ENCODE data around the gene WRAP73.

Gene WRAP73

DNA sequence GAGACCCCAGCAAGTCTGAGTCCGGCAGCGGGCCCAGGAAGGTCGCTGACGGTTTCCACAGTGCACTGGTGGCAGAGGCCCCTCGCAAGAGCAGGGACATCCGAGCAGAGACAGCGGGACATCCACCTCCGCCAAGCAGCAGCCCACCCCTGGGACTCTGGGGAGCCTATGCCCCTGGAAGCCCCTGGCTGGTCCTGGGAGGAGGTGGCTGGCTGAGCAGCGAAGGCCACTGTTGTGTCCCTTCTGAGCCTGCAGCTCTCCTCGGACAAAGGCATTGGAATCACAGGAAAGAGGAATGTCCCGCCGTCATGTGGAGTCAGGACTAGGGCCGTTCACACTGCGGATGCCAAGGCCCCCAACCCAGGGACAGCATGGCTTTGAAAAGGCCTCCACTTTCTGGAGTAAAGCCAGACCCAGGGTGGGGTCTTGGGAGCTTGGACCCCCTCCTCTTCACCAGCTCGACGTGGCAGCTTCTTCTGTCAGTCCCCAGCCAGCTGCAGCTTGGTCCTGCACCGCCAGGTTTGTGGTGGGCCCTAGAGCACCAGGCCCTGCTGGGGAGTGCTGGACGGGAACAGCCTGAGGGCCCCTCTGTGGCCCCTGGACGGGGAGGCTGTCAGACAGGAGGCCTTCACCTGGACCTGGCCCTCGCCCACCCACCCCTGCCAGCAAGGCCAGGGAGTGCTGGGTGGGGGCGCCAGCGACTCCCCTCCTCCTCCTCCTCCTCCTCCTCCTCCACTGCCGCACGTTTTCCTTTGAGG, 40.0 kb downstream of the WRAP73 start:
- DNase-seq = no peak

- DNase-seq = no peak
Observed at GRCh38 chr1:3609016-3609768, 40.7 kb downstream of the WRAP73 start.

GRCh38 chr1:3608154-3608553, 41.7 kb downstream of the WRAP73 start:
- DNase-seq = no peak

GRCh38 chr1:3607703-3608065, 42.2 kb downstream of the WRAP73 start:
- DNase-seq = no peak

GRCh38 chr1:3606779-3607702, 42.9 kb downstream of the WRAP73 start:
- no peak for DNase-seq

- no peak for DNase-seq
Observed at GRCh38 chr1:3604997-3605823, 44.7 kb downstream of the WRAP73 start.

- DNase-seq = no peak
Observed at GRCh38 chr1:3604468-3604974, 45.4 kb downstream of the WRAP73 start.

- DNase-seq = no peak
Observed at GRCh38 chr1:3603571-3604467, 46.1 kb downstream of the WRAP73 start.

DNA sequence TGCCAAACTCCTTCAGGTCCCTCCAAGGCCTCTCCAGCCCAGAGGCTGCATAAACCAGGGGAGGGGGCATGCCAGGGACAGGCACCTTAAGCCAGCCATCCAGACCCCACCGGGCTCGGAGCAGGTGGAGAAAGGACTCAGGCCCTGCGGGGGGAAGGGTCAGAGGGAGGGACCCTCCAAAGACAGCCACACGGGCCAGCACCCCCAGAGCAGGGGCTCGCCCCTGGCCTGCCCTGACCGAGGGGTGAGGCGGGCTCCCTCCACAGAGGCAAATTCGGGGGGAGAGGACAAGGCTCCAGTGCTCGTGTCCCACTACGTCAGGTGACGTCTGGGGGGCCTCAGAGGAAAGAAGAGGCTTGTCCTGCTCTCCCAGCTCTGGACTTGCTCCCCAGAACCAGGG, 46.7 kb downstream of the WRAP73 start:
- no peak for DNase-seq

DNA sequence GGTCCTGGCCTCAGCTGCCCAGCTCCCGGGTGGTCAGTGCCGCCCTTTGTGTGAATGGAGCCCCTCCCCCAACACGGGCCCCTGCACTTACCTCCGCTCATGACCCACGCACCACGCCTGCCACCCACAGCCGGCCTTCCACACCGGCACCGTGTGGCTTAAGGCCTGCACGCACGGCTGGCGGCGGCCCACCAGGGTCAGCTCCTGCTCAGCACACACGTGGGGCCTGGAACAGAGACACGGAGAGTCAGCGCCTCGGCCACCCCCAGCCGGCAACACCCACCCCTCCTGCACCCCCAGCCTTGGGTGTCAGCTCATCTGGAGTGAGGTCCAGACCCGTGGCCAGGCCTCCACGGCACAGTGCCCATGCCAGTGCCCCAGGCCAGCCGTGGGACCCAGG, 47.5 kb downstream of the WRAP73 start:
- no peak for DNase-seq

GRCh38 chr1:3601743-3602142, 48.2 kb downstream of the WRAP73 start:
- no peak for DNase-seq

- DNase-seq = no peak
Observed at GRCh38 chr1:3600354-3600753, 49.5 kb downstream of the WRAP73 start.

DNA sequence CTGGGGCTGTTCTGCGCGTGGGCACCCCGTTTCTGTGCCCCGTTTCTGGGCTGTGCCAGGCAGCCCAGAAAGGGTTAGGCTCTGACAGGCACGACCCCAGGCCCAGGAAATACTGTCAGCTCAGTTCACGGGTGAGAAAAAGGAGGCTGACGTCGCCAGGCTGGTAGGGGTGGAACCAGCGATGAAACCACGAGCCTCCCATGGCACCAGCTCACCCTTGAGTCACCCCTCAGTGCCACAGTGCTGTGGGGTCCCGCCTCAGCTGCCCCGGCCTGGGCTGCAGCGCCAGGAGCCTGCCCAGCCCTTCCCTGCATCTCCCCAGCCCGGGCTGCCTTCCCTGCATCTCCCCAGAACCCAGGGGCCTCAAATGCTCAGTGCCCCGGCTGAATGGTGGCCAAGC, 50.1 kb downstream of the WRAP73 start:
- no peak for DNase-seq

GRCh38 chr1:3599286-3599811, 50.6 kb downstream of the WRAP73 start:
- no peak for DNase-seq

DNA sequence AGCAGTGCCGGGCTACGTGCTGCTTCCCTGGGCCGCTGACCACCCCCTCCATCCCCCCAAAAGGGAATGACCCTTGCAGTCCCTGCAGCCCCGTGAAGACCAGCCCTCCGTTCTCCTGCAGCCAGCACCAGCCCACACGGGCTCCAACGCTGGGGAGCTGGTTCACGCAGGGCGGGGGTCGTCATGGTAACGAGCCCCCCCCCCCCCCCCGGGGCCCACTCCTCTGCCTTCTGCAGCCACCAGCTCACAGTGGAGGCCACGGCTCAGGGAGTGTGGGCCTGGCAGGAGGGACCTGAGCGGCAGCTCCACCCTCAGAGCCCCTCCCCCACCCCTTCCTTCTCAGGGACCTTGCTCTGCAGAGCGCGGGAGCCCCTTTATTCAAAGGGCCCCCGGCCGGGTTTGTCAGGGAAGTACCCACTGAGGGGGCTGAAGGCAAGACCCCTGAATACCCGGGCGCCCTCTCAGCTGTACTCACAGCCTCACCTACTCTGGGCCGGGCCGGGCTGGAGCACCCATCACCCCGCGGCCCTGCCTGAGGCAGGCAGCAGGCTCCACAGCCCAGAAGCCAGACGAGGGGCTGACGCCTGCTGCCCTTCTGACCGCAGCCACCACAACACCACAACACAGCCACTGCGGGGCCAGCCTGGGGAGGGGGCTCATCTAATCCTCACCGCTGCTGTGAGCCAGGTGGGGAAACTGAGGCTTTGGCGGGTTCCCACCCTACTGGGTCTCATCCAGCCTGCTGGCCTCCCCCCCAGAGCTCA, 51.2 kb downstream of the WRAP73 start:
- no peak for DNase-seq

DNA sequence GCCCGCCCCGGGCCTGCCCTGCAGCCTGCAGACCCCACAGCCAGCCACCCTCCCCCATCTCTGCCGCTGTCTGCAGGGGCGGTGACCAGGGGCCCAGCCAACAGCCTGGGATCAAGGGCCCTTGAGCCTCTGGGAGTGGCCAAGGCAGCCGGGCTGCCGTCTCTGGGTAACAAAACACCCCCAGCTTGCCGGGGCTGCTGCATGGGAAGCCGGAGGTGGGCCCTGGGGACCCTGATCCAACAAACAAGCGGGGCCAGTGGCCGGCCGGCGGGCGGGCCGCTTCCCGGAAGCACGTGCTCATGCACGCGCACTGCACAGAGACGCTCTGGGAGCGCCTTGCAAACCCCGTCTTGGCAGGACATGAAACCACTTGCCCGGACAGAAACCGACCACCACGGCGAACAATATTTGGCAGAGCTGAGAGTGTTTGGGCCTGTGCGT, 51.8 kb downstream of the WRAP73 start:
- no peak for DNase-seq

DNA sequence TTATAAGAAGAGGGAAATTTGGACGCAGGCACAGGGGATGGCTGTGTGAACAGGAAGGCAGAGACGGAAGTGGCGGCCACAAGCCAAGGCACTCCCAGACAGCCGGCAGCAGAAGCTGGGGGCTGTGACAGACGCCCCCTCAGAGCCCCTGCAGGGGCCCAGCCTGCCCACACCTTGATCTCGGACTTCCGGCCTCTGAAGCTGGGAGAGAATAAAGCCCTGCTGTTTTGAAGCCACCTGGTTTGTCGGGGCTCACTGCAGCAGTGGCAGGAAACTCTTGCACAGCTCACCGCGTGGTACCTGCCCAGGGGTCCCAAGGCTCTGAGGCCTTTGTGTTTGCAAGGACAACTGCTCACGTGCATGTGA, 52.3 kb downstream of the WRAP73 start:
- DNase-seq = no peak

DNA sequence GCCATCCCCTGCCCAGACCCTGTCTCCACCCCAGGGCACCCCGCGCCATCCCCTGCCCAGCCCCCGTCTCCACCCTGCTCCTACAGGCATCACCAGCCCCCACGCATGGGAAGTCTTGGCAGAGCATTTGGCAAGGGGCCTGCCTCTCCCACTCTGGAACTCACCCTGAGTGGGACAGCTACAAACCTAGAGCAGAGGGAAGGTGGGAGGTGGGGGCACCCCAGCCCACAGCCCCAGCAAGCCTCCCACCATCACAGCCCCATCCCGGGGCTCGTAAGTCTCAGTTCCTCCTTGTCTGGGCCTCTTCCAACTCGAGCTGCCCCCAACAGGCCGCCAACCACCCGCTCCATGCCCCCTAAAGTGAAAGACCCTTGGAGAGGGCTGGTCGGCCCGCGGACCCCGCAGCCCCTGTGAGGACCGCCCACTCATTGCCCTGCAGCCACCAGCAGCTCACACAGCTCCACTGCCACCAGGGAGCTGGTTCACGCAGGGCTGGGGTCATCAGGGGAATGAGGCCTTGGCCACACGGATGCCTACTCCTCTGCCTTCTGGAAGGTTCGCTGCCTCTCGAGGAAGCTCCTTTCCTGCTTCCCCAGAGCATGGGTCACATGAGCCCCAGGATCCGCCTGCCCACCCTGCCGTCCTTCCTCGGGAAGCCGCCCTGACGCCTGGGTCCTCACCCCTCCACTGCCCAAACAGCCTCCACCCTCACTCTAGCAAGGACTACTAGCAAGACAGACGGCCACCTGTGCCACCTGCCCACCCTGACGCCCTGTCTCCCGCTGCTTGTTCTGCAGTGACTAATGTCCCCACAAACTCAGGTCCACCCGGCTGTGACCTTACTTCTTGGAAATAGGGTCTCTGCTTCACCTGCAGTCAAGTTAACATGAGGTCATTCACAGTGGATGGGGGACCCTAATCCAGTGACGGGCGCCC, 53.0 kb downstream of the WRAP73 start:
- DNase-seq = no peak

DNA sequence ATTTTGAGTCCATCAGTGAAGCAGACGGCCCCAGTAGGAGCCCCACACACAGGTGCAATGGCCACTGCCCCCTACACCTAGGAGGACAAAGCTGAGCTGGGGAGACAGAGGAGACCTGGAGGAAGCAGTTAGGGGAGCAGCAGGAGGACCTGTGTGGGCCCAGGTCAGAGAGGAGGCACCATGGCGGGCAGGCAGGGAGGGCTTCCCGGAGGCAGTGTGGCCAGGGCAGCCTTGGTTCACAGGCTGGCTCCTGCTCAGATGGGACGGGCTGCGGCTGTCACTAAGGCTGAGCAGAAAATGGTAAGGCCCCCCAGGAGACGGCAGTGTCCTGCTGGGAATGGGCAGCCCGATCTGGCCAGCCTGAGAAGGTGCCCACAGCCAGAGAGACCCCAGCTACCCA, 54.0 kb downstream of the WRAP73 start:
- no peak for DNase-seq
